C4-2B (cell line): ENCODE results near the gene IFT81.

Experiments
- ZFX ChIP-seq: fragments of 450-650 bp; IDR thresholded peaks from 2 replicates; pipeline ENCODE4 v1.6.1; 2017
- TF ChIP-seq, protein P1 (sequence below): fragments of 450-650 bp; conservative IDR thresholded peaks from 2 replicates; pipeline ENCODE4 v1.5.1; 2017; ENCODE audit warnings: mild to moderate bottlenecking

DNA sequence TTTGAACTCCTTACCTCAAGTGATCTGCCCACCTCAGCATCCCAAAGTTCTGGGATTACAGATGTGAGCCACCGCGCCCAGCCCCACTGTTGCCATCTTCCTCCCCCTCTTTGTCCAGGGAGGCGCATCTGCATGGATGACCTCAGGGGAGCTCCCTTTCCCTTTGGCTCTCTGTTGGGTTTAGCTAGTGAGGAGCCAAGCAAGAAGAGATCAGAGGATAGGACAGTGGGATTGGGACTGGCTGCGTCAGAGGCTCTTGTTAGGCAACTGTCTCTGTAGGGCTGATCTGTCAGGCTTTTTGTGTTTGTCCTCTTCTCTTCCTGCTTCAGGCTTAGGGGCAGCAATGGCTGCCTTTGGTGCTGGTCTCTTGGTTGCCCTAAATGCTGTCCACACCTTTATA, 8.5 kb upstream of the IFT81 start:
- TF ChIP-seq, protein P1, sequence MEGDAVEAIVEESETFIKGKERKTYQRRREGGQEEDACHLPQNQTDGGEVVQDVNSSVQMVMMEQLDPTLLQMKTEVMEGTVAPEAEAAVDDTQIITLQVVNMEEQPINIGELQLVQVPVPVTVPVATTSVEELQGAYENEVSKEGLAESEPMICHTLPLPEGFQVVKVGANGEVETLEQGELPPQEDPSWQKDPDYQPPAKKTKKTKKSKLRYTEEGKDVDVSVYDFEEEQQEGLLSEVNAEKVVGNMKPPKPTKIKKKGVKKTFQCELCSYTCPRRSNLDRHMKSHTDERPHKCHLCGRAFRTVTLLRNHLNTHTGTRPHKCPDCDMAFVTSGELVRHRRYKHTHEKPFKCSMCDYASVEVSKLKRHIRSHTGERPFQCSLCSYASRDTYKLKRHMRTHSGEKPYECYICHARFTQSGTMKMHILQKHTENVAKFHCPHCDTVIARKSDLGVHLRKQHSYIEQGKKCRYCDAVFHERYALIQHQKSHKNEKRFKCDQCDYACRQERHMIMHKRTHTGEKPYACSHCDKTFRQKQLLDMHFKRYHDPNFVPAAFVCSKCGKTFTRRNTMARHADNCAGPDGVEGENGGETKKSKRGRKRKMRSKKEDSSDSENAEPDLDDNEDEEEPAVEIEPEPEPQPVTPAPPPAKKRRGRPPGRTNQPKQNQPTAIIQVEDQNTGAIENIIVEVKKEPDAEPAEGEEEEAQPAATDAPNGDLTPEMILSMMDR = no peak
- no peak for TF ChIP-seq ZFX
